ENCODE measurements around the gene ACOX3. TPM values are rescaled to one million over a fixed set of nuclear protein-coding genes. Genes with fewer than 3 reads are reported as not detected.
"Not testable (repeated sequence)": the region's sequence is repeated elsewhere in the genome, so short reads cannot be mapped to it uniquely, and the experiment has no call there.

The ACOX3 gene
- total RNA-seq, 2 donors from 2014 or later: 32.8 to 66.1 TPM

- DNase-seq (no peak), ATAC-seq (no peak)
- intact Hi-C loops (cut with DNase I): no loop called here
These were observed 1.4 kb downstream of the ACOX3 start for GRCh38 chr4:8439168-8439567.

- no peak for ATAC-seq
- intact Hi-C loops (cut with DNase I): no loop called here
- no peak for DNase-seq
These were observed 1.8 kb downstream of the ACOX3 start for GRCh38 chr4:8438743-8439142.

- ATAC-seq (peak in 1 of 2 donors; percentile 4), DNase-seq (no peak)
- intact Hi-C loops (cut with DNase I): no loop called here
These were observed 3.2 kb downstream of the ACOX3 start for GRCh38 chr4:8437281-8437680.

- intact Hi-C loops (cut with DNase I): no loop called here
- ATAC-seq: no peak
- no peak for DNase-seq
These were observed 4.8 kb downstream of the ACOX3 start for GRCh38 chr4:8435656-8436121.

- DNase-seq (no peak), ATAC-seq (no peak)
- intact Hi-C loops (cut with DNase I): no loop called here
These were observed 6.1 kb downstream of the ACOX3 start for GRCh38 chr4:8434251-8435073.

GRCh38 chr4:8433136-8433535 is 7.4 kb downstream of the ACOX3 start:
- intact Hi-C loops (cut with DNase I): no loop called here
- no peak for DNase-seq
- ATAC-seq: no peak

- no peak for DNase-seq
- intact Hi-C loops (cut with DNase I): no loop called here
- ATAC-seq: no peak
These were observed 9.0 kb downstream of the ACOX3 start for GRCh38 chr4:8431553-8431952.

- ATAC-seq: peak; percentile 98
- peak; percentile 90 for DNase-seq
- intact Hi-C loops (cut with DNase I): no loop called here
These were observed 12.0 kb downstream of the ACOX3 start for GRCh38 chr4:8428288-8429097.

GRCh38 chr4:8427761-8428287 is 12.7 kb downstream of the ACOX3 start:
- intact Hi-C loops (cut with DNase I): no loop called here
- ATAC-seq (peak; percentile 73 to 77), DNase-seq (peak; percentile 61)

- ATAC-seq: no peak
- DNase-seq: no peak
- intact Hi-C loops (cut with DNase I): no loop called here
These were observed 13.3 kb downstream of the ACOX3 start for GRCh38 chr4:8427262-8427661.

- DNase-seq (no peak), ATAC-seq (no peak)
- intact Hi-C loops (cut with DNase I): no loop called here
These were observed 17.7 kb downstream of the ACOX3 start for GRCh38 chr4:8422786-8423185.

- intact Hi-C loops (cut with DNase I): no loop called here
- no peak for DNase-seq
- ATAC-seq: no peak
These were observed 18.2 kb downstream of the ACOX3 start for GRCh38 chr4:8422327-8422726.

GRCh38 chr4:8420151-8420550 is 20.4 kb downstream of the ACOX3 start:
- intact Hi-C loops (cut with DNase I); DNase-seq; ATAC-seq: not testable (repeated sequence)

- peak; percentile 66 for DNase-seq
- ATAC-seq: peak; percentile 86 to 87
- intact Hi-C loops (cut with DNase I): no loop called here
These were observed 21.1 kb downstream of the ACOX3 start for GRCh38 chr4:8419222-8420041.

- intact Hi-C loops (cut with DNase I): no loop called here
- ATAC-seq (no peak), DNase-seq (no peak)
These were observed 23.4 kb downstream of the ACOX3 start for GRCh38 chr4:8417071-8417614.

GRCh38 chr4:8414377-8414776 is 26.1 kb downstream of the ACOX3 start:
- ATAC-seq (no peak), DNase-seq (no peak)
- intact Hi-C loops (cut with DNase I): no loop called here

- DNase-seq (no peak), ATAC-seq (no peak)
- intact Hi-C loops (cut with DNase I): no loop called here
These were observed 28.2 kb downstream of the ACOX3 start for GRCh38 chr4:8412288-8412687.

GRCh38 chr4:8411351-8412180 is 29.0 kb downstream of the ACOX3 start:
- no peak for ATAC-seq
- intact Hi-C loops (cut with DNase I): no loop called here
- DNase-seq: no peak
